SK-N-SH (cell line): ENCODE data around the gene PPP2R3B. TPM values are rescaled to one million over a fixed set of nuclear protein-coding genes. Genes with fewer than 3 reads are reported as not detected.

ENCODE experiments used
- CTCF ChIA-PET: fragments of 300-600, 350-600 bp; formaldehyde crosslinking; extraction: SDS; loops from one replicate; lab custom pipeline; 2021; lab: Yijun Ruan, JAX
- POLR2A ChIA-PET: fragments of 350-600 bp; sonication (Branson Sonifier 250); formaldehyde crosslinking; extraction: SDS; loops from one replicate; lab custom pipeline; 2020; ENCODE audit warnings: antibody characterized with exemption, inconsistent platforms; lab: Yijun Ruan, JAX
- DNase-seq: peaks from one replicate; pipeline ENCODE4 v3.0.0; 2012
- H2AFZ ChIP-seq: fragments of 200-600 bp; sonication (generic); 2 replicates; pipeline ENCODE4 v1.8.1; 2016; ENCODE audit warnings: antibody characterized with exemption, mild to moderate bottlenecking, low read depth
- H3F3A ChIP-seq: fragments of 200-600 bp; sonication (generic); replicated peaks from 2 replicates; pipeline ENCODE3; 2016; ENCODE audit warnings: antibody characterized with exemption, mild to moderate bottlenecking; ENCODE audit not compliant: insufficient read depth
- H3K27ac ChIP-seq, 2 experiments: fragments of 200-500 bp in 1 of 2; fragments of 200-600 bp in 1 of 2; sonication (Bioruptor generic) in 1 of 2; sonication (generic), shearing (Covaris generic) in 1 of 2; 2 replicates each; pipeline versions ENCODE4 v1.5.1 to v1.6.1; 2014 to 2016; ENCODE audit warnings: low read depth in 2 of 2, inconsistent platforms in 1 of 2, low read length in 1 of 2, mild to moderate bottlenecking in 1 of 2, mixed read lengths in 1 of 2
- H3K27me3 ChIP-seq: fragments of 200-600 bp; sonication (generic), shearing (Covaris generic); 2 replicates; pipeline ENCODE4 v1.6.1; 2016; ENCODE audit warnings: mixed run types; ENCODE audit not compliant: insufficient read depth
- H3K36me3 ChIP-seq, 2 experiments: fragments of 200-500 bp in 1 of 2; fragments of 200-600 bp in 1 of 2; sonication (Bioruptor generic) in 1 of 2; sonication (generic) in 1 of 2; replicated peaks in 1 of 2; 2 replicates each; pipeline versions ENCODE3 to v1.5.1; 2014 to 2016; ENCODE audit warnings: low read length in 1 of 2, mild to moderate bottlenecking in 1 of 2; ENCODE audit not compliant: insufficient read depth in 2 of 2, control insufficient read depth in 1 of 2
- H3K4me1 ChIP-seq, 2 experiments: fragments of 200-500 bp in 1 of 2; fragments of 200-600 bp in 1 of 2; sonication (Bioruptor generic) in 1 of 2; sonication (generic), shearing (Covaris generic) in 1 of 2; 2 replicates each; pipeline versions ENCODE4 v1.5.1 to v1.6.1; 2014 to 2016; ENCODE audit warnings: low read depth in 1 of 2, low read length in 1 of 2, mixed run types in 1 of 2; ENCODE audit not compliant: insufficient read depth in 2 of 2, control insufficient read depth in 1 of 2
- H3K4me2 ChIP-seq: fragments of 200-600 bp; sonication (generic), shearing (Covaris generic); 2 replicates; pipeline ENCODE4 v1.6.1; 2017; ENCODE audit warnings: mixed run types
- H3K4me3 ChIP-seq, 2 experiments: fragments of 200-500 bp in 1 of 2; fragments of 200-600 bp in 1 of 2; sonication (Bioruptor generic) in 1 of 2; sonication (generic), shearing (Covaris generic) in 1 of 2; 2 replicates each; pipeline versions ENCODE4 v1.5.1 to v1.8.1; 2014 to 2016; ENCODE audit warnings: low read depth in 2 of 2, inconsistent platforms in 1 of 2, low read length in 1 of 2, mild to moderate bottlenecking in 1 of 2, mixed read lengths in 1 of 2, moderate library complexity in 1 of 2
- H3K79me2 ChIP-seq: fragments of 200-600 bp; sonication (generic); 2 replicates; pipeline ENCODE4 v1.8.1; 2017; ENCODE audit warnings: mild to moderate bottlenecking; ENCODE audit not compliant: insufficient read depth
- H3K9ac ChIP-seq: fragments of 200-600 bp; sonication (generic); 2 replicates; pipeline ENCODE4 v1.6.1; 2017; ENCODE audit warnings: mixed run types
- H3K9me2 ChIP-seq: fragments of 200-600 bp; sonication (generic); 2 replicates; pipeline ENCODE4 v1.6.1; 2017; ENCODE audit warnings: mixed run types
- H3K9me3 ChIP-seq: fragments of 200-600 bp; sonication (generic); 2 replicates; pipeline ENCODE4 v1.6.1; 2017; ENCODE audit warnings: mixed run types, mild to moderate bottlenecking, moderate library complexity
- H4K20me1 ChIP-seq: fragments of 200-600 bp; sonication (generic); 2 replicates; pipeline ENCODE4 v1.6.1; 2017; ENCODE audit warnings: mild to moderate bottlenecking, mixed run types; ENCODE audit not compliant: insufficient read depth
- MAX ChIP-seq: IDR thresholded peaks from 2 replicates; pipeline ENCODE4 v1.4.0; 2012; ENCODE audit warnings: low read depth
- PBX3 ChIP-seq: IDR thresholded peaks from 2 replicates; pipeline ENCODE4; 2012
- SMC3 ChIP-seq: IDR thresholded peaks from 2 replicates; pipeline ENCODE4 v1.6.1; 2012; ENCODE audit warnings: low read depth, low read length, improper control_type of control experiment
- TAF1 ChIP-seq: IDR thresholded peaks from 2 replicates; pipeline ENCODE4 v1.6.1; 2012; ENCODE audit warnings: low read depth, mild to moderate bottlenecking, low read length, moderate library complexity, borderline replicate concordance
- USF2 ChIP-seq: fragments of 150-350 bp; IDR thresholded peaks from 2 replicates; pipeline ENCODE4 v1.6.1; 2017; ENCODE audit warnings: antibody characterized with exemption, low read length, low read depth, borderline replicate concordance
- WGBS: methylation state at CpG from one replicate; pipeline ENCODE4 v1.1.6; 2017; ENCODE audit warnings: low lambda C conversion rate; 5-methylcytosine and 5-hydroxymethylcytosine counted together
- polyA plus RNA-seq, 3 experiments: library from polyadenylated mRNA; depleted of rRNA; stranded (reverse); fragments of >200 nt; gene quantifications; 2 replicates each; pipeline ENCODE4 v1.2.3, GENCODE V29; 2012

Gene PPP2R3B
- polyA plus RNA-seq, 1 of the 3 experiments (the other 2 are of a cell fraction): 19.4 TPM

GRCh38 chrX:356385-357034, 30.2 kb downstream of the PPP2R3B start (continued):
- TF ChIP-seq PBX3 (peak; percentile 90), USF2 (no peak), MAX (peak; percentile 67; the same call in 1 of the 2 replicates), TAF1 (no peak)

GRCh38 chrX:355329-356050, 31.2 kb downstream of the PPP2R3B start:
- H3K4me1 ChIP-seq: peaks cover 0 to 4% of the 10 kb centered on the region in 2 experiments; a peak in 2 of 4 replicates
- H3K36me3 ChIP-seq: peaks cover 2 to 14% of the 10 kb centered on the region in 2 experiments
- no peak overlapping the region for H3K27ac ChIP-seq
- no peaks in the 10 kb centered on the region for H4K20me1 ChIP-seq
- CTCF ChIA-PET: no interaction called here
- 90% methylated on average over 35 of the region's 35 CpGs for WGBS
- H3K9me2 ChIP-seq: no peaks in the 10 kb centered on the region
- POLR2A ChIA-PET: no interaction called here
- no peak overlapping the region for H3K4me3 ChIP-seq
- no peak overlapping the region for H3K4me2 ChIP-seq
- peaks cover 5% of the 10 kb centered on the region for H3F3A ChIP-seq
- no peak overlapping the region for H3K9ac ChIP-seq
- no peak overlapping the region for H2AFZ ChIP-seq
- no peaks in the 10 kb centered on the region for H3K27me3 ChIP-seq
- no peak for DNase-seq
- TF ChIP-seq PBX3 (no peak), SMC3 (no peak)
- peaks cover 5% of the 10 kb centered on the region; the same call in 1 of the 2 replicates for H3K79me2 ChIP-seq
- H3K9me3 ChIP-seq: peaks cover 10% of the 10 kb centered on the region; the same call in 1 of the 2 replicates
